ENCODE results near the gene VAV2.

DNA sequence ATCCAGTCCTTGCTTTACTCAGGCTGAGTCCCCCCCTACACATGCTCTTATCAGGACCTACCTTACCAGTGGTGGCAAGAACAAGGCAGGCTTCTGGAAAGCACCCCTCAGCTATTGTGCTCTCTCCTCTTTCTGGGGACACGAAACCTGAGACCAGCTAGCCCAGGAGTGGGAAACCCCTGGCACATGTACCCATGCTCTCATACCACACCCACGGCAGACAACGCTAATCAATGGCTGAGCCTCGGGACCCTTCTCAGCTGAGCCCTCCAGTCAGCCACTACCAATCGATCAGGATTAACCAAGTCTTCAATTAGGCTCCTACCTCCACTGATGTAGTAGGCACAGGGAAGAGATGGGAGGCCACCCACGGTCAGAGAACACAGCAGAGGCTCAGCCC, 65.1 kb downstream of the VAV2 start:
- TF ChIP-seq, protein P1, sequence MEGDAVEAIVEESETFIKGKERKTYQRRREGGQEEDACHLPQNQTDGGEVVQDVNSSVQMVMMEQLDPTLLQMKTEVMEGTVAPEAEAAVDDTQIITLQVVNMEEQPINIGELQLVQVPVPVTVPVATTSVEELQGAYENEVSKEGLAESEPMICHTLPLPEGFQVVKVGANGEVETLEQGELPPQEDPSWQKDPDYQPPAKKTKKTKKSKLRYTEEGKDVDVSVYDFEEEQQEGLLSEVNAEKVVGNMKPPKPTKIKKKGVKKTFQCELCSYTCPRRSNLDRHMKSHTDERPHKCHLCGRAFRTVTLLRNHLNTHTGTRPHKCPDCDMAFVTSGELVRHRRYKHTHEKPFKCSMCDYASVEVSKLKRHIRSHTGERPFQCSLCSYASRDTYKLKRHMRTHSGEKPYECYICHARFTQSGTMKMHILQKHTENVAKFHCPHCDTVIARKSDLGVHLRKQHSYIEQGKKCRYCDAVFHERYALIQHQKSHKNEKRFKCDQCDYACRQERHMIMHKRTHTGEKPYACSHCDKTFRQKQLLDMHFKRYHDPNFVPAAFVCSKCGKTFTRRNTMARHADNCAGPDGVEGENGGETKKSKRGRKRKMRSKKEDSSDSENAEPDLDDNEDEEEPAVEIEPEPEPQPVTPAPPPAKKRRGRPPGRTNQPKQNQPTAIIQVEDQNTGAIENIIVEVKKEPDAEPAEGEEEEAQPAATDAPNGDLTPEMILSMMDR (IDR thresholded peaks at IDR 0.05) = no peak
- no peak for TF ChIP-seq POLR2A (IDR thresholded peaks at IDR 0.05)

Measured in adrenal gland (tissue), 5 donors.